Muscle layer of colon (tissue), 2 donors: Measurements from ENCODE around the gene ARHGEF28.

Source experiments
- H3K27ac ChIP-seq: one replicate; pipeline ENCODE4 v1.7.0; 2013; ENCODE audit warnings: low read depth, mild to moderate bottlenecking, low read length, moderate library complexity
- H3K27me3 ChIP-seq, 2 donors: one replicate each; pipeline ENCODE4 v1.7.0; 2013; ENCODE audit warnings: low read length in 2 of 2, mild to moderate bottlenecking in 2 of 2; ENCODE audit not compliant: insufficient read depth in 2 of 2, control insufficient read depth in 1 of 2
- H3K36me3 ChIP-seq: one replicate; pipeline ENCODE4 v1.7.0; 2013; ENCODE audit warnings: mild to moderate bottlenecking, low read length; ENCODE audit not compliant: insufficient read depth
- H3K4me1 ChIP-seq: one replicate; pipeline ENCODE4 v1.7.0; 2013; ENCODE audit warnings: mild to moderate bottlenecking, low read length; ENCODE audit not compliant: insufficient read depth
- H3K4me3 ChIP-seq, 2 donors: one replicate each; pipeline ENCODE4 v1.7.0; 2013; ENCODE audit warnings: low read length in 2 of 2, low read depth in 1 of 2, mild to moderate bottlenecking in 1 of 2, moderate library complexity in 1 of 2
- H3K9ac ChIP-seq: one replicate; pipeline ENCODE4 v1.7.0; 2013; ENCODE audit warnings: low read length
- H3K9me3 ChIP-seq: one replicate; pipeline ENCODE4 v1.7.0; 2013; ENCODE audit warnings: mild to moderate bottlenecking, low read length
- donor health status: abdominal sarcoma.
- donor health status: Adenocarcinoma of cecum.

Gene ARHGEF28

GRCh38 chr5:73901043-73901442 is 275.0 kb downstream of the ARHGEF28 start:
- no peaks in the 10 kb centered on the region for H3K9me3 ChIP-seq
- H3K36me3 ChIP-seq: no peaks in the 10 kb centered on the region
- no peak overlapping the region for H3K9ac ChIP-seq
- H3K4me3 ChIP-seq: no peak overlapping the region
- H3K4me1 ChIP-seq: no peaks in the 10 kb centered on the region
- H3K27ac ChIP-seq: no peak overlapping the region
- H3K27me3 ChIP-seq: no peaks in the 10 kb centered on the region

DNA sequence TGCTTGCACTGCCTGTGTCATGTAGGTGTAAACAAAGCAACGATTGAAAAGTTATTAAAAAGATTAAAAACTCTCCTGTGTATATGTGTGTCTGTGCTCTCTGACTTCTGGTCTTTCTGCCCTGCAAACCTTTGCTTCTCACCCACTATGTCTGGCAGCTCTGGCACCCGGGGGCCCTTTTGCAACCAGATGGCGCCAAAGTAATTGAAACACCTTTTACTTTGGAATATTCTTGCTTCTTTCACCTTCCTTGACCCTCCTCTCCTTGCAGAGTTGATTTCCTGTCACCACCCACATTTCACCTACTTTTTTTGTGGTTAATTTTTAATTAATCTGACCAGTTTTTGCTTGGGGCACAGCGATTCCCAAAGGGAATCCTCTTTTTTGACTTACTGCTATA is 275.5 kb downstream of the ARHGEF28 start:
- no peaks in the 10 kb centered on the region for H3K9me3 ChIP-seq
- H3K36me3 ChIP-seq: no peaks in the 10 kb centered on the region
- H3K4me3 ChIP-seq: no peak overlapping the region
- no peaks in the 10 kb centered on the region for H3K4me1 ChIP-seq
- no peaks in the 10 kb centered on the region for H3K27me3 ChIP-seq
- H3K9ac ChIP-seq: no peak overlapping the region
- H3K27ac ChIP-seq: no peak overlapping the region

GRCh38 chr5:73902327-73903051 is 276.5 kb downstream of the ARHGEF28 start:
- no peaks in the 10 kb centered on the region for H3K9me3 ChIP-seq
- H3K9ac ChIP-seq: no peak overlapping the region
- H3K4me3 ChIP-seq: no peak overlapping the region
- no peaks in the 10 kb centered on the region for H3K36me3 ChIP-seq
- no peaks in the 10 kb centered on the region for H3K4me1 ChIP-seq
- no peak overlapping the region for H3K27ac ChIP-seq
- no peaks in the 10 kb centered on the region for H3K27me3 ChIP-seq

DNA sequence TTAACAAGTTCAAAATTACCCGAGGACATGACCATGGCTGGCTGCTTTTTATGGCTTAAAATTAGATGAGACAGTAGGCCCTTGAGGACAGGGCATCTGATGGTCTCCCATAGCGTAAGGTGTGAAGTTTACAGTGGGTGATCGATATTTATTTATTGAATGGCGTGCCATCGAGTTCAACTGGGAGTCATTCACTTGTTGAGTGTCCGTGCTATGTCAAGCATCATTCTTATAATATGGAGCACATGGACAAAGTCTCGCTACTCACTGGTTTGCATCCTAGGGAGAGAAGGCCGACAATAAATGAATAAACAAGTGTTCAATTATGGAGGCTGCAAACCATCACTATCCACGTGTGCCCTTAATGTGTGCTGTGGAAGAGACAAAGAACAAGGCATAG is 277.2 kb downstream of the ARHGEF28 start:
- no peaks in the 10 kb centered on the region for H3K9me3 ChIP-seq
- H3K4me3 ChIP-seq: no peak overlapping the region
- H3K27ac ChIP-seq: no peak overlapping the region
- H3K36me3 ChIP-seq: no peaks in the 10 kb centered on the region
- no peaks in the 10 kb centered on the region for H3K4me1 ChIP-seq
- H3K9ac ChIP-seq: no peak overlapping the region
- no peaks in the 10 kb centered on the region for H3K27me3 ChIP-seq

- Histone ChIP-seq H3K4me1 (no peaks in the 10 kb centered on the region), H3K9ac (no peak overlapping the region), H3K27me3 (no peaks in the 10 kb centered on the region), H3K27ac (no peak overlapping the region), H3K36me3 (no peaks in the 10 kb centered on the region), H3K9me3 (no peaks in the 10 kb centered on the region), H3K4me3 (no peak overlapping the region)
Measured at GRCh38 chr5:73906277-73906676, 280.3 kb downstream of the ARHGEF28 start.

DNA sequence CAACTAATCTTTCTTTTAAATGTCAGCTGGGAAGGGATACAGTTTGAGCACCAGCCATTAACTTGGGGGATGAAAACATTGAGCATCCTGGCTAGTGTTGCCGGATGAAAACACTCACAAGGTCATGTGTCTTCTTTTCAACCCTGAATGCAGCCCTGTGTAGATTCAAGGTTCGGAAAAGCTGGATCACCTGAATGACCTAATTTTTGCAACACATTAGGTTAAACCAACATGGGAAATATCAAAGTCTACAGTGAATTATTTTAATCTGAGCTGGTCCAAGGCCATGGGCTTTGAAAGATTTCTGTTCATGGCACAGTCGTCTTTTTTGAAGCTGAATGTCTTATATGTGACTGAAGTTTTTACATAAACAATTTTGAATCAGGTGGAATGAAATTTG is 281.2 kb downstream of the ARHGEF28 start:
- Histone ChIP-seq H3K27ac (no peak overlapping the region), H3K4me3 (no peak overlapping the region)

DNA sequence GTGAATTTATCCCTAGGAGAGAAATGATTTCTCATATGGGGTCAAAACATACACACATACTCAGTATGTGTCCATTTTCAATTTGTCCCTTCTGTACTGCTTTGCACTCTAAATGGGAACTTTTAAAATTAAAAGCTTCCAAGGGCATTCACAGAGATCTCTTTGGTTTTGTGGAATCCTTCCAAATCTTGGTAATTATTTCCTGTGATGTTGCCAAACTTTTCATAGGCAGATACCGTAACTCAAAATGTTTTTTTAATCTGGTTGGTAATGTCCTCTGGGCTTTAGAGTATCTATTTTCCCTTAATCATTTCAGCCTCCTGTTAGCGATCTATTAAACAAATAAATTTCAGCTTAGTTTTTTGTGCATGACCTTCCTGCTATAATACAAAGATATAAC is 282.4 kb downstream of the ARHGEF28 start:
- Histone ChIP-seq H3K27ac (no peak overlapping the region), H3K27me3 (no peaks in the 10 kb centered on the region), H3K9ac (no peak overlapping the region), H3K4me1 (no peaks in the 10 kb centered on the region), H3K36me3 (no peaks in the 10 kb centered on the region), H3K4me3 (no peak overlapping the region), H3K9me3 (no peaks in the 10 kb centered on the region)

More for the DNA sequence above, 281.2 kb downstream of the ARHGEF28 start:
- Histone ChIP-seq H3K27me3 (no peaks in the 10 kb centered on the region), H3K36me3 (no peaks in the 10 kb centered on the region), H3K4me1 (no peaks in the 10 kb centered on the region), H3K9ac (no peak overlapping the region), H3K9me3 (no peaks in the 10 kb centered on the region)

GRCh38 chr5:73908846-73909245 is 282.9 kb downstream of the ARHGEF28 start:
- Histone ChIP-seq H3K27ac (no peak overlapping the region), H3K4me1 (no peaks in the 10 kb centered on the region), H3K9ac (no peak overlapping the region), H3K4me3 (no peak overlapping the region), H3K9me3 (no peaks in the 10 kb centered on the region), H3K36me3 (no peaks in the 10 kb centered on the region), H3K27me3 (no peaks in the 10 kb centered on the region)

GRCh38 chr5:73909474-73909873 is 283.5 kb downstream of the ARHGEF28 start:
- Histone ChIP-seq H3K9me3 (no peaks in the 10 kb centered on the region), H3K27me3 (no peaks in the 10 kb centered on the region), H3K36me3 (no peaks in the 10 kb centered on the region), H3K27ac (no peak overlapping the region), H3K9ac (no peak overlapping the region), H3K4me1 (no peaks in the 10 kb centered on the region), H3K4me3 (no peak overlapping the region)

- Histone ChIP-seq H3K9me3 (no peaks in the 10 kb centered on the region), H3K27me3 (no peaks in the 10 kb centered on the region), H3K4me3 (no peak overlapping the region), H3K27ac (no peak overlapping the region), H3K36me3 (no peaks in the 10 kb centered on the region), H3K4me1 (no peaks in the 10 kb centered on the region), H3K9ac (no peak overlapping the region)
Measured at GRCh38 chr5:73911761-73912393, 285.9 kb downstream of the ARHGEF28 start.

DNA sequence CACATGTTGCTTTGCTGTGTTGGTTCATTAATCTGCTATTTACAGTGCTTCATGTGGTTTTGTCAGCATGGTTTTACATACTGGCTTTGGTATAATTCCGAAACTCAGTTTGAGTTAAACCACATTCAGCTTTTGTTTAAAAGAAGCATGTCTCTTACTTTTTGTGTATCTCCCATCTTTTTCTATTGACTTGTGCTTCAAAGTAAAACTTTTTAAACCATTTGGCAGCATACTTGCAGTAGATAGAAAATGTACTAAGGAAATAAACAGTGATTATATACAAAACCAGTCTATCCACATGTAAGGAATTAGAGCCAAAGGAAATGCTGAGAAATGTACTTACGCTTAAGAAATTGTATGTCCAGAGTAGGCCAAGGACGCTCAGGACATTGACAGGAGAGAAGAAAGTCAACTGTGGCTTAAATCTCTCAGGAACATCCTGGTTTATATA is 286.9 kb downstream of the ARHGEF28 start:
- Histone ChIP-seq H3K27ac (no peak overlapping the region), H3K36me3 (no peaks in the 10 kb centered on the region), H3K9me3 (no peaks in the 10 kb centered on the region), H3K4me3 (no peak overlapping the region), H3K4me1 (no peaks in the 10 kb centered on the region), H3K27me3 (no peaks in the 10 kb centered on the region), H3K9ac (no peak overlapping the region)

- no peaks in the 10 kb centered on the region for H3K4me1 ChIP-seq
- H3K36me3 ChIP-seq: no peaks in the 10 kb centered on the region
- no peak overlapping the region for H3K9ac ChIP-seq
- no peaks in the 10 kb centered on the region for H3K9me3 ChIP-seq
- no peak overlapping the region for H3K4me3 ChIP-seq
- no peaks in the 10 kb centered on the region for H3K27me3 ChIP-seq
- H3K27ac ChIP-seq: no peak overlapping the region
Measured at GRCh38 chr5:73913971-73914370, 288.0 kb downstream of the ARHGEF28 start.
